OCI-LY1 (cell line): ENCODE data around the gene SNCB.

Source experiments
- CTCF ChIP-seq: fragments of 200-600 bp; sonication (generic), shearing (Covaris generic); IDR thresholded peaks from 2 replicates; pipeline ENCODE4 v1.5.1; 2017; ENCODE audit warnings: mild to moderate bottlenecking, antibody characterized with exemption, low read length, moderate library complexity, mixed read lengths
- EZH2 ChIP-seq: fragments of 200-600 bp; sonication (generic), shearing (Covaris generic); IDR thresholded peaks from 2 replicates; pipeline ENCODE4 v1.8.0; 2017; ENCODE audit warnings: borderline replicate concordance, mixed run types, mild to moderate bottlenecking, antibody characterized with exemption, low read length, moderate library complexity, mixed read lengths

GRCh38 chr5:176640616-176641015 lies 10.3 kb upstream of the SNCB start:
- no peak for TF ChIP-seq CTCF
- no peak for TF ChIP-seq EZH2
